ENCODE results near the gene ZNF823.
"Not testable (repeated sequence)": the region's sequence is repeated elsewhere in the genome, so short reads cannot be mapped to it uniquely, and the experiment has no call there.

ZNF823 gene

DNA sequence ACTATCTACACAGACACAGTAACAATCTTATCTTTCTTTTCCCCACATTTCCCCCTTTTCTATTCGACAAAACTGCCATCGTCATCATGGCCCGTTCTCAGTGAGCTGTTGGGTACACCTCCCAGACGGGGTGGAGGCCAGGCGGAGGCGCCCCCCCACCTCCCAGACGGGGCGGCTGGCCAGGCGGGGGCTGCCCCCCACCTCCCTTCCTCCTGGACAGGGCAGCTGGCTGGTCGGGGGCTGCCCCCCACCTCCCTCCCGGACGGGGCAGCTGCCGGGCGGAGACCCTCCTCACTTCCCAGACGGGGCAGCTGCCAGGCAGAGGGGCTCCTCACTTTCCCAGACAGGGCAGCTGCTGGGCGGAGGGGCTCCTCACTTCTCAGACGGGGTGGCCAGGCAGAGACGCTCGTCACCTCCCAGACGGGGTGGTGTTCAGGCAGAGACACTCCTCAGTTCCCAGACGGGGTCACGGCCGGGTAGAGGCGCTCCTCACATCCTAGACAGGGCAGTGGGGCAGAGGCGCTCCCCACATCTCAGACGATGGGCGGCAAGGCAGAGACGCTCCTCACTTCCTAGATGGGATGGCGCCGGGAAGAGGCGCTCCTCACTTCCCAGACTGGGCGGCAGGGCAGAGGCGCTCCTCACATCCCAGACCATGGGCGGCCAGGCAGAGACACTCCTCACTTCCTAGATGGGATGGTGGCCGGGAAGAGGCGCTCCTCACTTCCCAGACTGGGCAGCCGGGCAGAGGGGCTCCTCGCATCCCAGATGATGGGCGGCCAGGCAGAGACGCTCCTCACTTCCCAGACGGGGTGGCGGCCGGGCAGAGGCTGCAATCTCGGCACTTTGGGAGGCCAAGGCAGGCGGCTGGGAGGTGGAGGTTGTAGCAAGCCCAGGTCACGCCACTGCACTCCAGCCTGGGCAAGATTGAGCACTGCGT, 61.8 kb downstream of the ZNF823 start:
- not testable (repeated sequence) for DNase-seq

DNA sequence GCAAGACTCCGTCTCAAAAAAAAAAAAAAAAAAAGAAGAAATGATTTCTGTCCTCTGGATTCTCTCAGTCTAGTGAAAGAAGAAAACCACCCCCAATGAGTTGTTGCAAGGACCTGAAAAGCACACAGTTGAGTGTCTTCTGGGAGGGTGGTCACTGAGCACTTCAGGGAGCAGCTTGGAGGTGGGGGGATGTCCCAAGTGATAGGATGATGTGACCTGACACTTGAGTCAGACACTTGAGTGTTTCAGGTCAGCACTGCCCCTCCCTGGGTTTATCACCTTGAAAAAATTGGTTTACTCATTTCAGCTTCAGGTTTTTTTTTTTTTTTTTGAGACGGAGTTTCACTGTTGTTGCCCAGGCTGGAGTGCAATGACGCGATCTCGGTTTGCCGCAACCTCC, 63.2 kb downstream of the ZNF823 start:
- DNase-seq: no peak

DNA sequence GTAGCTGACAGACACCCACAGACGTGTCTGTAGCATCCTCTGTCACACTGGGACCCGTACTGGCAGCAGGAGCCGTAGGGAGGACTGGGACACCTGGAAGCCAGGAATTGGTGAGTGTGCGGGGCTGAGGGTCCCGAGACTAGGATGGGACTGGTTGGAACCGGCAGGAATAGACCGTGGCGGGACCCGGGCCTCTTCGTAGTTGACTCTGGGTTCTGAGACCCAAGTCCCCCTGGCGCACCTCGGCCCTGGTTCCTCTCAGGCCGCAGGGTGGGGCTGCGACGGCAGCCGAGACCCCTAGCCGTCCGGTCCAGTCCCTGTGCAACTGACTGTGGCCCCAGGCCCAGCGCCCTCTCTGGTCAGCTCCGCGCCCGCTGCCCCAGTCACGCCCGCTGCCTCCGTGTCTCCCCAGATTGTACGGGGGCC, 64.7 kb downstream of the ZNF823 start:
- no peak for DNase-seq

DNA sequence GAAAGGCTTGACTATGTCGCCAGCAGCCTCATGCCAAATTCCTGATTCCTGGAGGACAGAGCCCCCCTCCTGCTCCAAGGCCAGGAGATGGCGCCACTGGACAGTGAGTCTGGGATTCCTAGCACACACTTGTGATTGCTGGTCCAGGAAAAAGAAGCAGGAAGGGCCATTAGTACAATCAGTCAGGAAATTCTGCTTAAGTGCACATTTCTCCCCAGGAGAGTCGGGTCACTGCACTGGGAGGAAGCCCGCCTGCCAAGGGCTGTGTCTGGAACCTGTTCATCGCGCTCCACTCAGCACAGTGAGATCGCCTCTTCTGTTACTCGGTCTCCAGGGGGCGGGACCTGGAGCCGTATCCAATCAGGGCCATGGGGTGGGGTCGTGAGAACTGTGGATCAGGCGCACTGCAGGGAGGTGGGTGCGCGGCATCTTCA, 65.1 kb downstream of the ZNF823 start:
- DNase-seq: no peak
